H1 (cell line): Measurements from ENCODE around the gene SHQ1.

Source experiments
- JUN ChIP-seq: IDR thresholded peaks from 2 replicates; pipeline ENCODE4 v1.6.1; 2011; ENCODE audit warnings: low read depth, mild to moderate bottlenecking, improper control_type of control experiment, low read length
- KDM1A ChIP-seq: fragments of 200-600, 300-600 bp; sonication (generic); IDR thresholded peaks from 2 replicates; pipeline ENCODE4 v1.7.1; 2016; ENCODE audit warnings: mild to moderate bottlenecking, low read length, borderline replicate concordance
- MAFK ChIP-seq: IDR thresholded peaks from 2 replicates; pipeline ENCODE4 v1.6.1; 2012; ENCODE audit warnings: low read depth, mild to moderate bottlenecking, improper control_type of control experiment, low read length
- NRF1 ChIP-seq: IDR thresholded peaks from 2 replicates; pipeline ENCODE4 v1.6.1; 2011; ENCODE audit warnings: mild to moderate bottlenecking, low read depth, low read length, improper control_type of control experiment
- POLR2AphosphoS5 ChIP-seq: IDR thresholded peaks from 2 replicates; pipeline ENCODE4 v1.6.1; 2011; ENCODE audit warnings: low read depth, low read length
- SIN3A ChIP-seq, 2 experiments: IDR thresholded peaks in 1 of 2; conservative IDR thresholded peaks in 1 of 2; 2 replicates each; pipeline ENCODE4 v1.6.1; 2011 to 2012; ENCODE audit warnings: low read length in 2 of 2, improper control_type of control experiment in 1 of 2, low read depth in 1 of 2, mild to moderate bottlenecking in 1 of 2
- SIRT6 ChIP-seq: IDR thresholded peaks from one replicate; pipeline ENCODE4 v1.7.1; 2012; ENCODE audit warnings: low read length, inconsistent platforms
- TF ChIP-seq, protein P1 (sequence below), 3 experiments: IDR thresholded peaks; 1 replicate in 2 of 3; 2 replicates in 1 of 3; pipeline versions ENCODE4 v1.5.1 to v1.6.1; 2011; ENCODE audit warnings: low read length in 3 of 3, mild to moderate bottlenecking in 3 of 3, inconsistent platforms in 2 of 3, low read depth in 1 of 3, moderate library complexity in 1 of 3; ENCODE audit not compliant: insufficient read depth in 1 of 3; ENCODE audit errors: control extremely low read depth in 1 of 3
- TF ChIP-seq, protein P2 (sequence below): IDR thresholded peaks from 2 replicates; pipeline ENCODE4 v1.6.1; 2012; ENCODE audit warnings: inconsistent platforms

DNA sequence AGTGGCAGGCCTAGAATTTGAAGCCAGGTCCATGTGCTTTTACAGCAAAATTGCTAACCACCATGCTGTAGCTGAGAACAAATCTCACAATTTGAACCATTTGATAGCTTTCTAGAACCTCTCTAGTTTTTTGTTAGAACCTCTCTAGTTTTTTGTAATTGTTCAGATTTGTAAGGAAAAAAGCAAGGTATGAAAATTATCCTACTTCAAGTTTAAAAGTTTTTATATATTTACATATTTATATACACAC, 49.4 kb upstream of the SHQ1 start:
- TF ChIP-seq, protein P1, sequence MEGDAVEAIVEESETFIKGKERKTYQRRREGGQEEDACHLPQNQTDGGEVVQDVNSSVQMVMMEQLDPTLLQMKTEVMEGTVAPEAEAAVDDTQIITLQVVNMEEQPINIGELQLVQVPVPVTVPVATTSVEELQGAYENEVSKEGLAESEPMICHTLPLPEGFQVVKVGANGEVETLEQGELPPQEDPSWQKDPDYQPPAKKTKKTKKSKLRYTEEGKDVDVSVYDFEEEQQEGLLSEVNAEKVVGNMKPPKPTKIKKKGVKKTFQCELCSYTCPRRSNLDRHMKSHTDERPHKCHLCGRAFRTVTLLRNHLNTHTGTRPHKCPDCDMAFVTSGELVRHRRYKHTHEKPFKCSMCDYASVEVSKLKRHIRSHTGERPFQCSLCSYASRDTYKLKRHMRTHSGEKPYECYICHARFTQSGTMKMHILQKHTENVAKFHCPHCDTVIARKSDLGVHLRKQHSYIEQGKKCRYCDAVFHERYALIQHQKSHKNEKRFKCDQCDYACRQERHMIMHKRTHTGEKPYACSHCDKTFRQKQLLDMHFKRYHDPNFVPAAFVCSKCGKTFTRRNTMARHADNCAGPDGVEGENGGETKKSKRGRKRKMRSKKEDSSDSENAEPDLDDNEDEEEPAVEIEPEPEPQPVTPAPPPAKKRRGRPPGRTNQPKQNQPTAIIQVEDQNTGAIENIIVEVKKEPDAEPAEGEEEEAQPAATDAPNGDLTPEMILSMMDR (IDR thresholded peaks at IDR 0.05; ENCODE audit: control extremely low read depth in 1 of 3, insufficient read depth in 1 of 3, low read depth in 1 of 3, low read length in 3 of 3) = no peak
- TF ChIP-seq, protein P2, sequence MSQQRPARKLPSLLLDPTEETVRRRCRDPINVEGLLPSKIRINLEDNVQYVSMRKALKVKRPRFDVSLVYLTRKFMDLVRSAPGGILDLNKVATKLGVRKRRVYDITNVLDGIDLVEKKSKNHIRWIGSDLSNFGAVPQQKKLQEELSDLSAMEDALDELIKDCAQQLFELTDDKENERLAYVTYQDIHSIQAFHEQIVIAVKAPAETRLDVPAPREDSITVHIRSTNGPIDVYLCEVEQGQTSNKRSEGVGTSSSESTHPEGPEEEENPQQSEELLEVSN = no peak
- no peak for TF ChIP-seq MAFK
- TF ChIP-seq JUN = no peak
- TF ChIP-seq SIN3A (conservative IDR thresholded peaks at IDR 0.05 in 1 of 2, IDR thresholded peaks at IDR 0.05 in 1 of 2; ENCODE audit: low read depth in 1 of 2, low read length in 2 of 2) = no peak
- TF ChIP-seq POLR2AphosphoS5 = no peak
- no peak for TF ChIP-seq KDM1A
- TF ChIP-seq NRF1 = no peak
- TF ChIP-seq SIRT6 = no peak
